Measurements from ENCODE around the gene RABGAP1.

The RABGAP1 gene

GRCh38 chr9:123059472-123060220, 118.8 kb downstream of the RABGAP1 start:
- Mint-ChIP-seq H3K36me3 (peaks cover 8% of the 10 kb centered on the region), H3K9me3 (no peaks in the 10 kb centered on the region), H3K4me1 (no peaks in the 10 kb centered on the region), H3K27me3 (no peaks in the 10 kb centered on the region), H3K27ac (no peak overlapping the region), H3K4me3 (no peak overlapping the region)
- DNase-seq (ENCODE audit: low spot score in 2 of 2): no peak
- ATAC-seq (ENCODE audit: low read depth): no peak

GRCh38 chr9:123061216-123061615, 120.4 kb downstream of the RABGAP1 start:
- Mint-ChIP-seq H3K27ac (no peak overlapping the region), H3K4me3 (no peak overlapping the region), H3K27me3 (no peaks in the 10 kb centered on the region), H3K4me1 (no peaks in the 10 kb centered on the region), H3K9me3 (no peaks in the 10 kb centered on the region), H3K36me3 (peaks cover 12% of the 10 kb centered on the region)
- ATAC-seq (ENCODE audit: low read depth): no peak
- no peak for DNase-seq (ENCODE audit: low spot score in 2 of 2)

GRCh38 chr9:123062351-123063176, 121.7 kb downstream of the RABGAP1 start:
- Mint-ChIP-seq H3K4me3 (no peak overlapping the region), H3K27me3 (no peaks in the 10 kb centered on the region), H3K36me3 (peaks cover 23% of the 10 kb centered on the region), H3K4me1 (no peaks in the 10 kb centered on the region), H3K9me3 (no peaks in the 10 kb centered on the region), H3K27ac (no peak overlapping the region)
- DNase-seq (ENCODE audit: low spot score in 2 of 2) (no peak), ATAC-seq (ENCODE audit: low read depth) (no peak)

GRCh38 chr9:123063177-123063598, 122.4 kb downstream of the RABGAP1 start:
- H3K4me3 Mint-ChIP-seq: no peak overlapping the region
- H3K27me3 Mint-ChIP-seq: no peaks in the 10 kb centered on the region
- H3K36me3 Mint-ChIP-seq: peaks cover 25% of the 10 kb centered on the region
- no peak overlapping the region for H3K27ac Mint-ChIP-seq
- DNase-seq (ENCODE audit: low spot score in 2 of 2) (no peak), ATAC-seq (ENCODE audit: low read depth) (no peak)
- H3K9me3 Mint-ChIP-seq: no peaks in the 10 kb centered on the region
- H3K4me1 Mint-ChIP-seq: no peaks in the 10 kb centered on the region

- no peaks in the 10 kb centered on the region for H3K27me3 Mint-ChIP-seq
Measured at GRCh38 chr9:123063896-123064295, 123.1 kb downstream of the RABGAP1 start.

GRCh38 chr9:123064716-123065115, 123.9 kb downstream of the RABGAP1 start:
- ATAC-seq (ENCODE audit: low read depth) (no peak), DNase-seq (ENCODE audit: low spot score in 2 of 2) (no peak)
- Mint-ChIP-seq H3K27ac (no peak overlapping the region), H3K36me3 (peaks cover 22% of the 10 kb centered on the region), H3K27me3 (no peaks in the 10 kb centered on the region), H3K4me1 (no peaks in the 10 kb centered on the region), H3K9me3 (no peaks in the 10 kb centered on the region), H3K4me3 (no peak overlapping the region)

More at GRCh38 chr9:123063896-123064295, 123.1 kb downstream of the RABGAP1 start:
- no peak for DNase-seq (ENCODE audit: low spot score in 2 of 2)
- Mint-ChIP-seq H3K9me3 (no peaks in the 10 kb centered on the region), H3K27ac (no peak overlapping the region), H3K4me1 (no peaks in the 10 kb centered on the region), H3K4me3 (no peak overlapping the region), H3K36me3 (peaks cover 24% of the 10 kb centered on the region)
- ATAC-seq (ENCODE audit: low read depth): no peak

GRCh38 chr9:123065196-123065595, 124.4 kb downstream of the RABGAP1 start:
- Mint-ChIP-seq H3K36me3 (peaks cover 25% of the 10 kb centered on the region), H3K27me3 (no peaks in the 10 kb centered on the region), H3K4me3 (no peak overlapping the region), H3K9me3 (no peaks in the 10 kb centered on the region), H3K27ac (no peak overlapping the region), H3K4me1 (no peaks in the 10 kb centered on the region)
- DNase-seq (ENCODE audit: low spot score in 2 of 2): no peak
- ATAC-seq (ENCODE audit: low read depth): no peak

GRCh38 chr9:123067136-123067535, 126.3 kb downstream of the RABGAP1 start:
- Mint-ChIP-seq H3K27ac (no peak overlapping the region), H3K36me3 (peaks cover 35% of the 10 kb centered on the region)
- ATAC-seq (ENCODE audit: low read depth): no peak

GRCh38 chr9:123069010-123069481, 128.2 kb downstream of the RABGAP1 start:
- Mint-ChIP-seq H3K36me3 (peaks cover 35% of the 10 kb centered on the region), H3K4me1 (peaks cover 15% of the 10 kb centered on the region), H3K4me3 (no peak overlapping the region), H3K27ac (no peak overlapping the region), H3K9me3 (no peaks in the 10 kb centered on the region), H3K27me3 (no peaks in the 10 kb centered on the region)
- DNase-seq (ENCODE audit: low spot score in 2 of 2) (no peak), ATAC-seq (ENCODE audit: low read depth) (no peak)

More at GRCh38 chr9:123067136-123067535, 126.3 kb downstream of the RABGAP1 start:
- no peak for DNase-seq (ENCODE audit: low spot score in 2 of 2)
- H3K4me3 Mint-ChIP-seq: no peak overlapping the region
- H3K4me1 Mint-ChIP-seq: peaks cover 4% of the 10 kb centered on the region
- no peaks in the 10 kb centered on the region for H3K9me3 Mint-ChIP-seq
- no peaks in the 10 kb centered on the region for H3K27me3 Mint-ChIP-seq

- ATAC-seq (ENCODE audit: low read depth) (no peak), DNase-seq (ENCODE audit: low spot score in 2 of 2) (no peak)
- Mint-ChIP-seq H3K27me3 (no peaks in the 10 kb centered on the region), H3K9me3 (no peaks in the 10 kb centered on the region), H3K4me1 (peaks cover 15% of the 10 kb centered on the region), H3K36me3 (peaks cover 35% of the 10 kb centered on the region), H3K27ac (no peak overlapping the region), H3K4me3 (no peak overlapping the region)
Measured at GRCh38 chr9:123070198-123070597, 129.4 kb downstream of the RABGAP1 start.

- Mint-ChIP-seq H3K36me3 (peaks cover 19% of the 10 kb centered on the region), H3K27me3 (no peaks in the 10 kb centered on the region), H3K4me1 (peaks cover 15% of the 10 kb centered on the region)
Measured at GRCh38 chr9:123072407-123072995, 131.7 kb downstream of the RABGAP1 start.

GRCh38 chr9:123073441-123073840, 132.6 kb downstream of the RABGAP1 start:
- DNase-seq (ENCODE audit: low spot score in 2 of 2) (no peak), ATAC-seq (ENCODE audit: low read depth) (peak; percentile 44)
- Mint-ChIP-seq H3K36me3 (peaks cover 16% of the 10 kb centered on the region), H3K9me3 (no peaks in the 10 kb centered on the region), H3K4me1 (peaks cover 15% of the 10 kb centered on the region), H3K27ac (no peak overlapping the region), H3K4me3 (no peak overlapping the region), H3K27me3 (no peaks in the 10 kb centered on the region)

More at GRCh38 chr9:123072407-123072995, 131.7 kb downstream of the RABGAP1 start:
- DNase-seq (ENCODE audit: low spot score in 2 of 2) (no peak), ATAC-seq (ENCODE audit: low read depth) (no peak)
- no peaks in the 10 kb centered on the region for H3K9me3 Mint-ChIP-seq
- H3K27ac Mint-ChIP-seq: no peak overlapping the region
- no peak overlapping the region for H3K4me3 Mint-ChIP-seq

- Mint-ChIP-seq H3K9me3 (no peaks in the 10 kb centered on the region), H3K27me3 (no peaks in the 10 kb centered on the region), H3K4me1 (peaks cover 15% of the 10 kb centered on the region), H3K36me3 (peaks cover 21% of the 10 kb centered on the region), H3K4me3 (no peak overlapping the region), H3K27ac (no peak overlapping the region)
- no peak for DNase-seq (ENCODE audit: low spot score in 2 of 2)
- no peak for ATAC-seq (ENCODE audit: low read depth)
Measured at GRCh38 chr9:123073991-123074422, 133.2 kb downstream of the RABGAP1 start.

GRCh38 chr9:123074628-123075027, 133.8 kb downstream of the RABGAP1 start:
- Mint-ChIP-seq H3K4me3 (no peak overlapping the region), H3K27ac (no peak overlapping the region), H3K27me3 (no peaks in the 10 kb centered on the region), H3K36me3 (peaks cover 22% of the 10 kb centered on the region), H3K9me3 (no peaks in the 10 kb centered on the region), H3K4me1 (peaks cover 15% of the 10 kb centered on the region)
- DNase-seq (ENCODE audit: low spot score in 2 of 2): no peak
- no peak for ATAC-seq (ENCODE audit: low read depth)

Data from memory B cell (primary cell).